Muscle layer of duodenum (tissue), 2 donors: Measurements from ENCODE around the gene APOC1.

Experiments
- H3K27ac ChIP-seq: one replicate; pipeline ENCODE4 v1.7.0; 2013; ENCODE audit warnings: mild to moderate bottlenecking, low read length
- H3K27me3 ChIP-seq: one replicate; pipeline ENCODE4 v1.7.0; 2013; ENCODE audit warnings: low read depth, mild to moderate bottlenecking, control low read depth, low read length
- H3K36me3 ChIP-seq, 2 donors: one replicate each; pipeline ENCODE4 v1.7.0; 2013; ENCODE audit warnings: low read length in 2 of 2, control low read depth in 1 of 2, mild to moderate bottlenecking in 1 of 2; ENCODE audit not compliant: insufficient read depth in 2 of 2, control insufficient read depth in 1 of 2
- H3K4me1 ChIP-seq, 2 donors: one replicate each; pipeline ENCODE4 v1.7.0; 2013; ENCODE audit warnings: low read length in 2 of 2, mild to moderate bottlenecking in 2 of 2, control low read depth in 1 of 2, moderate library complexity in 1 of 2; ENCODE audit not compliant: insufficient read depth in 2 of 2, control insufficient read depth in 1 of 2
- H3K4me3 ChIP-seq, 2 donors: one replicate each; pipeline ENCODE4 v1.7.0; 2013; ENCODE audit warnings: low read length in 2 of 2, low read depth in 1 of 2, mild to moderate bottlenecking in 1 of 2
- H3K9me3 ChIP-seq, 2 donors: one replicate each; pipeline ENCODE4 v1.7.0; 2013; ENCODE audit warnings: low read length in 2 of 2, control low read depth in 1 of 2, mild to moderate bottlenecking in 1 of 2; ENCODE audit not compliant: control insufficient read depth in 1 of 2
- donor health status: healthy.

The APOC1 gene

GRCh38 chr19:44968118-44968517, 53.7 kb downstream of the APOC1 start:
- Histone ChIP-seq H3K4me1 (no peaks in the 10 kb centered on the region), H3K36me3 (peaks cover 4 to 26% of the 10 kb centered on the region in 2 donors), H3K27me3 (no peaks in the 10 kb centered on the region), H3K9me3 (no peaks in the 10 kb centered on the region), H3K4me3 (no peak overlapping the region), H3K27ac (no peak overlapping the region)

GRCh38 chr19:44968670-44969069, 54.3 kb downstream of the APOC1 start:
- Histone ChIP-seq H3K4me1 (no peaks in the 10 kb centered on the region), H3K9me3 (no peaks in the 10 kb centered on the region), H3K27me3 (no peaks in the 10 kb centered on the region), H3K4me3 (no peak overlapping the region), H3K27ac (no peak overlapping the region), H3K36me3 (peaks cover 4 to 31% of the 10 kb centered on the region in 2 donors)
